SK-N-SH treated with all-trans-retinoic acid at 6 μM for 48 hours (cell line): ENCODE measurements around the gene OR4K5.
"Not testable (repeated sequence)": the region's sequence is repeated elsewhere in the genome, so short reads cannot be mapped to it uniquely, and the experiment has no call there.

Experiments used
- ATAC-seq: fragments of 200-7000 bp; cut with Tn5 transposase; 3 replicates; pipeline ENCODE4 v1.9.1; 2020; ENCODE audit warnings: mild to moderate bottlenecking, moderate library complexity
- BACH2 ChIP-seq: fragments of 250-450 bp; sonication (Bioruptor Pico); IDR thresholded peaks from 2 replicates; pipeline ENCODE4 v1.9.0; 2021; ENCODE audit warnings: mild to moderate bottlenecking, borderline replicate concordance
- ESRRG ChIP-seq: fragments of 250-450 bp; sonication (Bioruptor Pico); IDR thresholded peaks from 2 replicates; pipeline ENCODE4 v1.6.1; 2021; ENCODE audit warnings: mild to moderate bottlenecking
- ISL1 ChIP-seq: fragments of 250-450 bp; sonication (Bioruptor Pico); IDR thresholded peaks from 2 replicates; pipeline ENCODE4 v2.1.2; 2022; ENCODE audit warnings: mild to moderate bottlenecking, moderate library complexity
- OSR1 ChIP-seq: fragments of 250-450 bp; sonication (Bioruptor Pico); IDR thresholded peaks from 2 replicates; pipeline ENCODE4 v1.8.0; 2022; ENCODE audit warnings: moderate library complexity, mild to moderate bottlenecking, inconsistent platforms
- SNAI2 ChIP-seq: fragments of 250-450 bp; sonication (Bioruptor Pico); IDR thresholded peaks from 2 replicates; pipeline ENCODE4 v1.5.0; 2020; ENCODE audit warnings: mild to moderate bottlenecking, moderate library complexity
- TCF4 ChIP-seq: fragments of 250-450 bp; sonication (Bioruptor Pico); IDR thresholded peaks from 2 replicates; pipeline ENCODE4 v1.8.0; 2021; ENCODE audit warnings: mild to moderate bottlenecking, moderate library complexity, borderline replicate concordance
- TOX ChIP-seq: fragments of 250-450 bp; sonication (Bioruptor Pico); IDR thresholded peaks from 2 replicates; pipeline ENCODE4 v1.8.0; 2021; ENCODE audit warnings: mild to moderate bottlenecking, moderate library complexity, borderline replicate concordance
- ZFP3 ChIP-seq: fragments of 250-450 bp; sonication (Bioruptor Pico); IDR thresholded peaks from 2 replicates; pipeline ENCODE4 v1.5.0; 2020; ENCODE audit warnings: mild to moderate bottlenecking, moderate library complexity
- ZNF8 ChIP-seq: fragments of 450-650 bp; formaldehyde crosslinking; IDR thresholded peaks from 2 replicates; pipeline ENCODE4 v1.5.0; 2020; ENCODE audit warnings: mild to moderate bottlenecking, moderate library complexity
- TF ChIP-seq, protein P1 (sequence below): fragments of 250-450 bp; sonication (Bioruptor Pico); IDR thresholded peaks from 2 replicates; pipeline ENCODE4 v1.5.1; 2021; ENCODE audit warnings: mild to moderate bottlenecking, moderate library complexity
- TF ChIP-seq, protein P2 (sequence below): fragments of 250-450 bp; sonication (Bioruptor Pico); IDR thresholded peaks from 2 replicates; pipeline ENCODE4 v1.5.1; 2020; ENCODE audit warnings: low read depth, mild to moderate bottlenecking, moderate library complexity
- TF ChIP-seq, protein P3 (sequence below): fragments of 250-450 bp; sonication (Bioruptor Pico); IDR thresholded peaks from 2 replicates; pipeline ENCODE4 v1.8.0; 2020; ENCODE audit warnings: mild to moderate bottlenecking, moderate library complexity, borderline replicate concordance

OR4K5 gene

DNA sequence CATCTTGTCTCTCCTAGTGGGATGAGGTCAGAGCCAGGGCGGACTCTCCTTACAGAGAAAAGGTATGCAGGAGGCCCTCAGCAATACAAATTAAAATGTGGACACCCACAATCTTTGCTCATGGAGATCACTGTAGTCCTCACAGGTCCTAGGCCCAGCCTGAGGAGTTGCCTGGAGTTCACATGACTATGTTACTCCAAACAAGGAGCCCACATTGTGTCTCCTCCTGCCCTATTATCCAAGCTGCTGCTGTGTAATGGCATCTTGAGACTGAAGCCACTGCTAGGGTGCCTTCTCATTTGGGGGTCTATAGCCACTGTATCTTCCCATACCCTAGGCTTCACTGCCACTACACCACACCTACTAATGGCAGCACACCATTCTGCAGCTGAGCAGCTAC is 21.3 kb downstream of the OR4K5 start (continued):
- no peak for TF ChIP-seq ZNF8 (CRISPR knock-in tag)

DNA sequence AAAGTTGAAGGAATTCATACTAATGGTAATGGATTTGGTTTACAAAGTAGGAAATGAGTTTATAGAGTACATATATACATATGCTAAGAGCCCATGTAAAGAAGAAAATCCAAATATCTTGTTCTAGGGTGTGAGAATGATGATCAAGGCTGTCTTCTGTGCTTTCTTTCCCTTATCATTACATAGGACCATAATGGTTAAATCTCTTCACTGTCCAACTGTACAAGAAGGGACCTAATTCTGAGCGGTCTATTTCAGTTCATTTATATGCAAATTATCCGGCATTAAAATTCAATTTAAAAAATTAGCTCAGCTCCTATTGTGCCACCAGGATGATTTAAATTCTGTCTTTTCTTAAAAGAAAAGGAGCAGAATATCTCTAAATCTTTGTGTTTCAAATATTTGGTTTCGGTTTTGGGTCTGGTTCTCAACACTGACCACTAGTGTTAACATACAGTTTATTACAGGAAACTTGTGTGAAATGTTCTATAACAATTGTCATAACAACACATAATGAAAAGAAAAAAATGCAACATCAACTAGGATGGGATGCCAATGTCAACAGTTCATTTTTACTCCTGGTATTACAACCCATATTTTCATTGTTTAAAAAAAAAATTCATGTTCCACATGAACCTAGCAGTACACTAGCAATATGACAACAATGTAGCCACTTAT is 27.1 kb downstream of the OR4K5 start:
- ATAC-seq, result peak; percentile 92
- TF ChIP-seq ZNF8 (CRISPR knock-in tag), result no peak
- no peak for TF ChIP-seq ESRRG (CRISPR knock-in tag)

DNA sequence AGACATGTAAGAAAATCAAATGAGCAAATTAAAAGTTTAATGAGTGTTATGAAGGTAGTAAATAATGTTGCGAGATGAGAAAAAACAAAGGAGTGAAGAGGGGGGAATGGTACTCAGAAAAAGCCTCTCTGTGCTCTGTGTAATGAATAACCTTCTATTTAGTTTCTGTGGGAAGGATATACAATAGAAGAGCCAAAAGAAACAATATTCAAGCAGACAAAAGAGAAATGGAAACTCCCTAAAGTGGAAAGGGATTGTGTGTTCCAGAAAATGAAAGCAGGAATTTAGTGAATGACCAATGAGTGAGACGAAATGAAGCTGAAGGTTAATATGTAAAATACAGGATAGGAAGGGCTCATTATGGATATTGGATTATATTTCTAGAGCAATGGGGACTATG is 28.8 kb downstream of the OR4K5 start:
- no peak for ATAC-seq
- TF ChIP-seq TOX (CRISPR knock-in tag), result no peak
- no peak for TF ChIP-seq ZFP3
- TF ChIP-seq OSR1 (CRISPR knock-in tag), result no peak
- TF ChIP-seq ISL1 (CRISPR knock-in tag), result no peak
- TF ChIP-seq, protein P1, sequence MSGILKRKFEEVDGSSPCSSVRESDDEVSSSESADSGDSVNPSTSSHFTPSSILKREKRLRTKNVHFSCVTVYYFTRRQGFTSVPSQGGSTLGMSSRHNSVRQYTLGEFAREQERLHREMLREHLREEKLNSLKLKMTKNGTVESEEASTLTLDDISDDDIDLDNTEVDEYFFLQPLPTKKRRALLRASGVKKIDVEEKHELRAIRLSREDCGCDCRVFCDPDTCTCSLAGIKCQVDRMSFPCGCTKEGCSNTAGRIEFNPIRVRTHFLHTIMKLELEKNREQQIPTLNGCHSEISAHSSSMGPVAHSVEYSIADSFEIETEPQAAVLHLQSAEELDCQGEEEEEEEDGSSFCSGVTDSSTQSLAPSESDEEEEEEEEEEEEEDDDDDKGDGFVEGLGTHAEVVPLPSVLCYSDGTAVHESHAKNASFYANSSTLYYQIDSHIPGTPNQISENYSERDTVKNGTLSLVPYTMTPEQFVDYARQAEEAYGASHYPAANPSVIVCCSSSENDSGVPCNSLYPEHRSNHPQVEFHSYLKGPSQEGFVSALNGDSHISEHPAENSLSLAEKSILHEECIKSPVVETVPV (CRISPR knock-in tag), result no peak
- TF ChIP-seq, protein P2, sequence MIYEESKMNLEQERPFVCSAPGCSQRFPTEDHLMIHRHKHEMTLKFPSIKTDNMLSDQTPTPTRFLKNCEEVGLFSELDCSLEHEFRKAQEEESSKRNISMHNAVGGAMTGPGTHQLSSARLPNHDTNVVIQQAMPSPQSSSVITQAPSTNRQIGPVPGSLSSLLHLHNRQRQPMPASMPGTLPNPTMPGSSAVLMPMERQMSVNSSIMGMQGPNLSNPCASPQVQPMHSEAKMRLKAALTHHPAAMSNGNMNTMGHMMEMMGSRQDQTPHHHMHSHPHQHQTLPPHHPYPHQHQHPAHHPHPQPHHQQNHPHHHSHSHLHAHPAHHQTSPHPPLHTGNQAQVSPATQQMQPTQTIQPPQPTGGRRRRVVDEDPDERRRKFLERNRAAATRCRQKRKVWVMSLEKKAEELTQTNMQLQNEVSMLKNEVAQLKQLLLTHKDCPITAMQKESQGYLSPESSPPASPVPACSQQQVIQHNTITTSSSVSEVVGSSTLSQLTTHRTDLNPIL (CRISPR knock-in tag), result no peak
- TF ChIP-seq, protein P3, sequence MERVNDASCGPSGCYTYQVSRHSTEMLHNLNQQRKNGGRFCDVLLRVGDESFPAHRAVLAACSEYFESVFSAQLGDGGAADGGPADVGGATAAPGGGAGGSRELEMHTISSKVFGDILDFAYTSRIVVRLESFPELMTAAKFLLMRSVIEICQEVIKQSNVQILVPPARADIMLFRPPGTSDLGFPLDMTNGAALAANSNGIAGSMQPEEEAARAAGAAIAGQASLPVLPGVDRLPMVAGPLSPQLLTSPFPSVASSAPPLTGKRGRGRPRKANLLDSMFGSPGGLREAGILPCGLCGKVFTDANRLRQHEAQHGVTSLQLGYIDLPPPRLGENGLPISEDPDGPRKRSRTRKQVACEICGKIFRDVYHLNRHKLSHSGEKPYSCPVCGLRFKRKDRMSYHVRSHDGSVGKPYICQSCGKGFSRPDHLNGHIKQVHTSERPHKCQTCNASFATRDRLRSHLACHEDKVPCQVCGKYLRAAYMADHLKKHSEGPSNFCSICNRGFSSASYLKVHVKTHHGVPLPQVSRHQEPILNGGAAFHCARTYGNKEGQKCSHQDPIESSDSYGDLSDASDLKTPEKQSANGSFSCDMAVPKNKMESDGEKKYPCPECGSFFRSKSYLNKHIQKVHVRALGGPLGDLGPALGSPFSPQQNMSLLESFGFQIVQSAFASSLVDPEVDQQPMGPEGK (CRISPR knock-in tag), result no peak
- no peak for TF ChIP-seq BACH2
- no peak for TF ChIP-seq TCF4 (CRISPR knock-in tag)
- no peak for TF ChIP-seq SNAI2

DNA sequence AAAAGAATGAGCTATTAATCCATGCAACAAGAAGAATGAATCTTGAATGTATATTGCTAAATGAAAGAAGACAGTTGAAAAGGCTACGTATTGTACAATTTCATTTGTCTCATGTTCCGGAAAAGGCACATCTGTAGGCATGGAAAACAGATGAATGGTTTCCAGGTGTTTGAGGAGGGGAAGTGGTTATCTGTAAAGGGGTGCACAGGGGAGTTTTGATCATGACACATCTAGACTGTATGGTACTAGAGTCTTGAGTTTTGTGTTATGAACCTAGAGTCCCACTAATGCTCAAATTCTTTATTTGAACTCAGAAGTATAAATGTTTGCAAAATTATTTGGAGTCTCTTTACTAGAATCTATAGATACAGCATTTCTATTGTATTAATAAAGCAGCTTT is 49.3 kb downstream of the OR4K5 start:
- ATAC-seq, result not testable (repeated sequence)
